Transverse colon (tissue), 4 donors: Measurements from ENCODE around the gene DOK7. TPM values are rescaled to one million over a fixed set of nuclear protein-coding genes. Genes with fewer than 3 reads are reported as not detected.

Source experiments
- DNase-seq: peaks from one replicate; pipeline ENCODE4 v3.0.0-alpha.2; 2019
- H3K27ac ChIP-seq, 4 donors: fragments of 200-600 bp; sonication (generic); 2 replicates each; pipeline ENCODE4 v1.5.1; 2016 to 2018; ENCODE audit warnings: inconsistent platforms in 4 of 4
- H3K27me3 ChIP-seq: fragments of 200-600 bp; sonication (generic); 2 replicates; pipeline ENCODE4 v1.5.1; 2017; ENCODE audit warnings: inconsistent platforms
- H3K36me3 ChIP-seq, 4 donors: fragments of 200-600 bp; sonication (generic); 2 replicates each; pipeline ENCODE4 v1.5.1; 2017 to 2019; ENCODE audit warnings: inconsistent platforms in 4 of 4
- H3K4me1 ChIP-seq, 4 donors: fragments of 200-600 bp; sonication (generic); 2 replicates each; pipeline ENCODE4 v1.5.1; 2017 to 2020; ENCODE audit warnings: inconsistent platforms in 4 of 4
- H3K4me3 ChIP-seq, 4 donors: fragments of 200-600 bp; sonication (generic); 1 replicate in 1 of 4; 2 replicates in 3 of 4; pipeline versions ENCODE4 v1.5.1 to v1.6.1; 2017 to 2019; ENCODE audit warnings: inconsistent platforms in 4 of 4
- H3K9me3 ChIP-seq, 2 donors: fragments of 200-600 bp; sonication (generic); 2 replicates each; pipeline ENCODE4 v1.5.1; 2017 to 2019; ENCODE audit warnings: inconsistent platforms in 2 of 2
- CTCF ChIP-seq, 5 experiments: fragments of 200-600 bp in 3 of 5; fragments of 450-650 bp in 2 of 5; sonication (generic) in 3 of 5; IDR thresholded peaks; 1 replicate in 2 of 5; 2 replicates in 3 of 5; pipeline ENCODE4 v1.5.1; 2016 to 2017; ENCODE audit warnings: antibody characterized with exemption in 5 of 5, inconsistent platforms in 3 of 5, mild to moderate bottlenecking in 2 of 5, moderate library complexity in 1 of 5
- EP300 ChIP-seq: sonication (generic); formaldehyde crosslinking; IDR thresholded peaks from one replicate; pipeline ENCODE4 v1.6.1; 2017; ENCODE audit warnings: antibody characterized with exemption, low read depth
- POLR2A ChIP-seq: fragments of 450-650 bp; IDR thresholded peaks from one replicate; pipeline ENCODE4 v1.6.1; 2016; ENCODE audit warnings: antibody characterized with exemption, mild to moderate bottlenecking, moderate library complexity
- POLR2AphosphoS5 ChIP-seq, 3 donors: sonication (generic); formaldehyde crosslinking; IDR thresholded peaks; one replicate each; pipeline ENCODE4 v1.6.1; 2016; ENCODE audit warnings: antibody characterized with exemption in 3 of 3
- WGBS, 2 donors: methylation state at CpG; one replicate each; pipeline ENCODE4 v1.1.5; 2018; ENCODE audit warnings: low coverage in 1 of 2; 5-methylcytosine and 5-hydroxymethylcytosine counted together
- in situ Hi-C, 4 donors: fragments of 200-750 bp; cut with MboI; loops; one replicate each; pipeline versions ENCODE4 v1.15.0 to v1.15.1; 2017; ENCODE audit warnings: low sequenced_read_pairs in 3 of 4, low pct_ligation_motif_present in 1 of 4, low pct_unique_long_range_greater_than_20kb in 1 of 4
- intact Hi-C: fragments of 100-400 bp; cut with DNase I; formaldehyde crosslinking; loops from one replicate; pipeline ENCODE4 v1.15.1; 2023; ENCODE audit warnings: low total_unique reads
- total RNA-seq, 4 donors: library from RNA; depleted of rRNA; stranded (reverse); fragments of >200 nt; gene quantifications; one replicate each; pipeline ENCODE4 v1.1.0, GENCODE V29; 2016

DOK7 gene
- total RNA-seq, 4 donors from 2014 or later = 0.27 to 0.95 TPM; not detected in 2

- in situ Hi-C loops (no loop called here), intact Hi-C loops (no loop called here)
- no peak overlapping the region for H3K27ac ChIP-seq
- DNase-seq = no peak
- no peak overlapping the region for H3K4me3 ChIP-seq
- H3K9me3 ChIP-seq = no peaks in the 10 kb centered on the region
- 83% methylated on average over 11 of the region's 11 CpGs; no CpG with 5 or more reads in 1 of the 2 donors for WGBS, 2 donors
- H3K27me3 ChIP-seq = peaks cover 31% of the 10 kb centered on the region
- peaks cover 0 to 3% (median 0%) of the 10 kb centered on the region in 4 donors for H3K36me3 ChIP-seq
- H3K4me1 ChIP-seq = no peaks in the 10 kb centered on the region
- no peak for TF ChIP-seq EP300
- no peak for TF ChIP-seq POLR2A
- TF ChIP-seq POLR2AphosphoS5 (IDR thresholded peaks at IDR 0.05) = no peak
- TF ChIP-seq CTCF (IDR thresholded peaks at IDR 0.05) = no peak
Observed at GRCh38 chr4:3498407-3498806, 35.3 kb downstream of the DOK7 start.

GRCh38 chr4:3498901-3499510 is 35.9 kb downstream of the DOK7 start:
- in situ Hi-C loops (no loop called here), intact Hi-C loops (no loop called here)
- Histone ChIP-seq H3K4me1 (no peaks in the 10 kb centered on the region), H3K27ac (no peak overlapping the region), H3K27me3 (peaks cover 25% of the 10 kb centered on the region), H3K36me3 (peaks cover 0 to 8% (median 0%) of the 10 kb centered on the region in 4 donors), H3K9me3 (no peaks in the 10 kb centered on the region), H3K4me3 (no peak overlapping the region)
- WGBS, 2 donors = 84% methylated on average over 11 of the region's 20 CpGs; no CpG with 5 or more reads in 1 of the 2 donors
- TF ChIP-seq EP300 (no peak), POLR2A (no peak), CTCF (IDR thresholded peaks at IDR 0.05) (no peak), POLR2AphosphoS5 (IDR thresholded peaks at IDR 0.05) (no peak)
- DNase-seq = no peak

GRCh38 chr4:3499710-3500109 is 36.6 kb downstream of the DOK7 start:
- peaks cover 18% of the 10 kb centered on the region for H3K27me3 ChIP-seq
- H3K9me3 ChIP-seq = no peaks in the 10 kb centered on the region
- H3K4me3 ChIP-seq = no peak overlapping the region
- TF ChIP-seq POLR2A (no peak), EP300 (no peak), CTCF (IDR thresholded peaks at IDR 0.05) (no peak), POLR2AphosphoS5 (IDR thresholded peaks at IDR 0.05) (no peak)
- no peak for DNase-seq
- H3K36me3 ChIP-seq = peaks cover 0 to 8% (median 0%) of the 10 kb centered on the region in 4 donors
- no peaks in the 10 kb centered on the region for H3K4me1 ChIP-seq
- intact Hi-C loops (no loop called here), in situ Hi-C loops (no loop called here)
- H3K27ac ChIP-seq = no peak overlapping the region
- 84 to 100% methylated on average over 1 to 12 of the region's 12 CpGs for WGBS, 2 donors

GRCh38 chr4:3500111-3500510 is 37.0 kb downstream of the DOK7 start:
- Histone ChIP-seq H3K4me3 (no peak overlapping the region), H3K36me3 (peaks cover 0 to 8% (median 0%) of the 10 kb centered on the region in 4 donors), H3K4me1 (no peaks in the 10 kb centered on the region), H3K9me3 (no peaks in the 10 kb centered on the region), H3K27me3 (peaks cover 15% of the 10 kb centered on the region), H3K27ac (no peak overlapping the region)
- intact Hi-C loops = no loop called here
- DNase-seq = no peak
- WGBS, 2 donors = 94% methylated on average over 16 of the region's 17 CpGs; no CpG with 5 or more reads in 1 of the 2 donors
- in situ Hi-C loops = no loop called here
- TF ChIP-seq POLR2AphosphoS5 (IDR thresholded peaks at IDR 0.05) (no peak), CTCF (IDR thresholded peaks at IDR 0.05) (no peak), EP300 (no peak), POLR2A (no peak)
